Bronchial epithelial cell (primary cell): ENCODE data around the gene SLC22A4. TPM values are rescaled to one million over a fixed set of nuclear protein-coding genes. Genes with fewer than 3 reads are reported as not detected.

Experiments used
- DNase-seq: peaks from one replicate; pipeline ENCODE4 v3.0.0-alpha.2; 2010; ENCODE audit warnings: low read depth
- FAIRE-seq: peaks from 2 replicates; lab custom pipeline; 2011; peaks lifted over from hg19 to GRCh38; lab: Jason Lieb, UNC
- H3K27me3 ChIP-seq: 2 replicates; pipeline ENCODE4 v1.5.1; 2011; ENCODE audit warnings: low read length; ENCODE audit not compliant: control insufficient read depth, insufficient read depth
- H3K36me3 ChIP-seq: 2 replicates; pipeline ENCODE4 v1.5.1; 2011; ENCODE audit warnings: low read length; ENCODE audit not compliant: control insufficient read depth, insufficient read depth
- H3K4me3 ChIP-seq: 2 replicates; pipeline ENCODE4 v1.5.1; 2011; ENCODE audit warnings: mild to moderate bottlenecking, low read depth, low read length, control low read depth
- CTCF ChIP-seq: IDR thresholded peaks from 2 replicates; pipeline ENCODE4 v1.5.1; 2011; ENCODE audit warnings: mild to moderate bottlenecking, moderate library complexity, low read length, control low read depth, inconsistent platforms; ENCODE audit not compliant: insufficient read depth, severe bottlenecking
- total RNA-seq: library from RNA; depleted of rRNA; stranded (reverse); fragments of >200 nt; gene quantifications from 2 replicates; pipeline ENCODE4 v1.2.1, GENCODE V29; 2014

The SLC22A4 gene
- total RNA-seq, 1 donor from 2014 or later, result 0.26 TPM

GRCh38 chr5:132372542-132372941 is 78.3 kb downstream of the SLC22A4 start:
- Histone ChIP-seq H3K4me3 (no peak overlapping the region), H3K36me3 (peaks cover 3% of the 10 kb centered on the region), H3K27me3 (no peaks in the 10 kb centered on the region)
- no peak for DNase-seq
- TF ChIP-seq CTCF, result no peak
- FAIRE-seq, result no peak

- FAIRE-seq, result no peak
These were observed 81.8 kb downstream of the SLC22A4 start for GRCh38 chr5:132375957-132376356.

GRCh38 chr5:132376694-132377641 is 82.8 kb downstream of the SLC22A4 start:
- no peak for TF ChIP-seq CTCF
- DNase-seq (no peak), FAIRE-seq (no peak)
- no peaks in the 10 kb centered on the region for H3K27me3 ChIP-seq
- no peak overlapping the region for H3K4me3 ChIP-seq
- H3K36me3 ChIP-seq, result peaks cover 6% of the 10 kb centered on the region

More at GRCh38 chr5:132375957-132376356, 81.8 kb downstream of the SLC22A4 start:
- DNase-seq, result no peak
- H3K36me3 ChIP-seq, result peaks cover 6% of the 10 kb centered on the region
- no peaks in the 10 kb centered on the region for H3K27me3 ChIP-seq
- no peak overlapping the region for H3K4me3 ChIP-seq
- no peak for TF ChIP-seq CTCF

- Histone ChIP-seq H3K4me3 (no peak overlapping the region), H3K36me3 (peaks cover 3% of the 10 kb centered on the region), H3K27me3 (no peaks in the 10 kb centered on the region)
- TF ChIP-seq CTCF, result no peak
- FAIRE-seq (no peak), DNase-seq (no peak)
These were observed 83.5 kb downstream of the SLC22A4 start for GRCh38 chr5:132377738-132378137.

DNA sequence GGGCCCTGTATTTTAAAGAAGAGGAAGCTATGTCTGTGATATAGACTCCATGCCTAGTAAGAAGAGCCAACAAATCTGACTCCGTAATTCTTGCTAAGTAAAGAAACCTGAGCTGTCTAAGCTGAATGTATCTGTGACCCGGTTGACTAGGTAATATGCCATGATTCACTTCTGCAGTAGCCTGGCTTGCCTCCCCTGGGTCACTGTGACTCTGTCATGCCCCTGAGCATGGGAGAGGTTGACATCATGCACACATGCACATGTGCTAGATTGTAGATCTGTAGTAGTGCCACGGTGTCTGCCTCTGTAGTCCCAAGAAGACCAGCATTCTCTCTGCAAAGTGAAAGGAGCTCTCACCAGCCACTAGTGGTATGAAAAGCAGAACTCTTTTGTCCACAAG is 84.4 kb downstream of the SLC22A4 start:
- TF ChIP-seq CTCF, result no peak
- FAIRE-seq, result peak; percentile 89
- peak; percentile 84 for DNase-seq
- Histone ChIP-seq H3K27me3 (no peaks in the 10 kb centered on the region), H3K4me3 (no peak overlapping the region), H3K36me3 (peaks cover 3% of the 10 kb centered on the region)
